HepG2 (cell line): ENCODE data around the gene DSCAML1. TPM values are rescaled to one million over a fixed set of nuclear protein-coding genes. Genes with fewer than 3 reads are reported as not detected.

Source experiments
- AGO1 ChIP-seq: fragments of 200-400 bp; formaldehyde crosslinking; IDR thresholded peaks from 2 replicates; pipeline ENCODE4 v1.6.1; 2017; ENCODE audit warnings: mild to moderate bottlenecking, low read depth, low read length, moderate library complexity; ENCODE audit not compliant: poor library complexity, severe bottlenecking
- AKAP8 ChIP-seq: sonication (generic); formaldehyde crosslinking; IDR thresholded peaks from 2 replicates; pipeline ENCODE4 v1.5.1; 2020; ENCODE audit warnings: mild to moderate bottlenecking, missing genetic modification reagents
- ARNT2 ChIP-seq: sonication (generic); formaldehyde crosslinking; IDR thresholded peaks from 2 replicates; pipeline ENCODE4 v1.8.0; 2022; ENCODE audit warnings: mild to moderate bottlenecking, low read depth, missing genetic modification reagents, moderate library complexity
- EHMT2 ChIP-seq: fragments of 200-600 bp; sonication (generic); IDR thresholded peaks from 2 replicates; pipeline ENCODE4 v1.7.0; 2017; ENCODE audit warnings: antibody characterized with exemption, low read depth, low read length, borderline replicate concordance
- HDAC1 ChIP-seq: sonication (generic); formaldehyde crosslinking; IDR thresholded peaks from 2 replicates; pipeline ENCODE4 v1.5.1; 2020; ENCODE audit warnings: mild to moderate bottlenecking, missing genetic modification reagents
- JUNB ChIP-seq: sonication (generic); formaldehyde crosslinking; IDR thresholded peaks from 2 replicates; pipeline ENCODE4 v1.8.0; 2022; ENCODE audit warnings: missing genetic modification reagents, mild to moderate bottlenecking, borderline replicate concordance
- KLF15 ChIP-seq: sonication (generic); formaldehyde crosslinking; IDR thresholded peaks from 2 replicates; pipeline ENCODE4 v1.8.1; 2023; ENCODE audit warnings: borderline replicate concordance, mild to moderate bottlenecking, inconsistent platforms, missing genetic modification reagents, mixed read lengths
- KLF16 ChIP-seq, 2 experiments: sonication (generic) in 1 of 2; formaldehyde crosslinking in 1 of 2; IDR thresholded peaks; 2 replicates each; pipeline versions ENCODE4 v1.6.1 to v1.8.0; 2016 to 2023; ENCODE audit warnings: missing genetic modification reagents in 2 of 2, missing compliant biosample characterization in 1 of 2
- KLF6 ChIP-seq: IDR thresholded peaks from 2 replicates; pipeline ENCODE4 v1.8.0; 2016; ENCODE audit warnings: missing biosample characterization, missing genetic modification reagents
- MTA3 ChIP-seq: sonication (generic); formaldehyde crosslinking; IDR thresholded peaks from 2 replicates; pipeline ENCODE4 v1.4.0; 2020; ENCODE audit warnings: missing genetic modification reagents
- MTF1 ChIP-seq: sonication (generic); formaldehyde crosslinking; IDR thresholded peaks from 2 replicates; pipeline ENCODE4 v1.5.0; 2020; ENCODE audit warnings: missing genetic modification reagents
- NRL ChIP-seq: sonication (generic); formaldehyde crosslinking; IDR thresholded peaks from 2 replicates; pipeline ENCODE4 v1.5.0; 2020; ENCODE audit warnings: missing genetic modification reagents, mild to moderate bottlenecking, moderate library complexity, borderline replicate concordance
- PAWR ChIP-seq: sonication (generic); formaldehyde crosslinking; IDR thresholded peaks from 2 replicates; pipeline ENCODE4 v1.4.0; 2020; ENCODE audit warnings: missing genetic modification reagents, mild to moderate bottlenecking, borderline replicate concordance
- SIN3A ChIP-seq: IDR thresholded peaks from 2 replicates; pipeline ENCODE4 v1.6.1; 2011; ENCODE audit warnings: low read depth, mild to moderate bottlenecking, control low read depth, low read length, borderline replicate concordance
- TCF7 ChIP-seq: sonication (generic); IDR thresholded peaks from 2 replicates; pipeline ENCODE4 v1.6.1; 2016; ENCODE audit warnings: antibody characterized with exemption, low read depth
- THAP7 ChIP-seq: sonication (generic); formaldehyde crosslinking; IDR thresholded peaks from 2 replicates; pipeline ENCODE4 v1.8.1; 2023; ENCODE audit warnings: mild to moderate bottlenecking, missing genetic modification reagents
- ZKSCAN8 ChIP-seq: IDR thresholded peaks from 2 replicates; pipeline ENCODE4 v1.6.1; 2016; ENCODE audit warnings: borderline replicate concordance, missing genetic modification reagents, missing compliant biosample characterization
- ZNF205 ChIP-seq: IDR thresholded peaks from 2 replicates; pipeline ENCODE4 v1.6.1; 2018; ENCODE audit warnings: missing biosample characterization, missing genetic modification reagents
- ZSCAN21 ChIP-seq: sonication (generic); formaldehyde crosslinking; IDR thresholded peaks from 2 replicates; pipeline ENCODE4 v1.8.0; 2022; ENCODE audit warnings: mild to moderate bottlenecking, missing genetic modification reagents, moderate library complexity, borderline replicate concordance
- polyA plus RNA-seq, 8 experiments: library from polyadenylated mRNA; depleted of rRNA in 3 of 8; stranded (reverse) in 7 of 8; unstranded in 1 of 8; fragments of >200 nt; fragmentation: Illumina TruSeq in 4 of 8; extraction: Trizol in 4 of 8; gene quantifications; 2 replicates each; pipeline versions ENCODE4 v1.2.1 to v1.2.3, GENCODE V29; 2011 to 2016; ENCODE audit warnings: low read depth in 4 of 8, missing spikeins in 1 of 8, mixed read lengths in 1 of 8; ENCODE audit not compliant: insufficient read depth in 1 of 8
- total RNA-seq, 5 experiments: library from RNA; depleted of rRNA; stranded (reverse); fragments of >200 nt; fragmentation: Illumina TruSeq; extraction: Trizol; gene quantifications; 2 replicates each; pipeline ENCODE4 v1.2.3, GENCODE V29; 2016; ENCODE audit warnings: low read depth in 1 of 5
- TF ChIP-seq, protein P1 (sequence below): sonication (generic); IDR thresholded peaks from 2 replicates; pipeline ENCODE4 v1.6.1; 2016; ENCODE audit warnings: low read depth, borderline replicate concordance
- TF ChIP-seq, protein P2 (sequence below): sonication (generic); formaldehyde crosslinking; IDR thresholded peaks from 2 replicates; pipeline ENCODE4 v1.5.1; 2020; ENCODE audit warnings: mild to moderate bottlenecking, missing genetic modification reagents, borderline replicate concordance

The DSCAML1 gene
- total and polyA plus RNA-seq, 2 of the 13 experiments (the other 11 are each of a cell fraction or from before 2014, with no cell fraction given) = 0.29 to 0.40 TPM

- peak; percentile 79 for TF ChIP-seq TCF7
- peak; percentile 79; the same call in 1 of the 2 replicates for TF ChIP-seq HDAC1 (CRISPR knock-in tag)
- no peak for TF ChIP-seq SIN3A
- no peak for TF ChIP-seq PAWR
- TF ChIP-seq NRL = 0 out of 2 replicates have a peak, but pooled peaks have one; percentile 60
- peak; percentile 57; the same call in 1 of the 2 replicates for TF ChIP-seq AKAP8 (CRISPR knock-in tag)
- no peak for TF ChIP-seq EHMT2
- peak; percentile 85; the same call in 1 of the 2 replicates for TF ChIP-seq ZNF205 (CRISPR knock-in tag)
- TF ChIP-seq AGO1 = no peak
- TF ChIP-seq, protein P1, sequence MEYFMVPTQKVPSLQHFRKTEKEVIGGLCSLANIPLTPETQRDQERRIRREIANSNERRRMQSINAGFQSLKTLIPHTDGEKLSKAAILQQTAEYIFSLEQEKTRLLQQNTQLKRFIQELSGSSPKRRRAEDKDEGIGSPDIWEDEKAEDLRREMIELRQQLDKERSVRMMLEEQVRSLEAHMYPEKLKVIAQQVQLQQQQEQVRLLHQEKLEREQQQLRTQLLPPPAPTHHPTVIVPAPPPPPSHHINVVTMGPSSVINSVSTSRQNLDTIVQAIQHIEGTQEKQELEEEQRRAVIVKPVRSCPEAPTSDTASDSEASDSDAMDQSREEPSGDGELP = peak; percentile 28; the same call in 1 of the 2 replicates
- TF ChIP-seq MTF1 (CRISPR knock-in tag) = no peak
- no peak for TF ChIP-seq KLF6 (CRISPR knock-in tag)
- TF ChIP-seq ZKSCAN8 (CRISPR knock-in tag) = no peak; the same call in 1 of the 2 replicates
- TF ChIP-seq, protein P2, sequence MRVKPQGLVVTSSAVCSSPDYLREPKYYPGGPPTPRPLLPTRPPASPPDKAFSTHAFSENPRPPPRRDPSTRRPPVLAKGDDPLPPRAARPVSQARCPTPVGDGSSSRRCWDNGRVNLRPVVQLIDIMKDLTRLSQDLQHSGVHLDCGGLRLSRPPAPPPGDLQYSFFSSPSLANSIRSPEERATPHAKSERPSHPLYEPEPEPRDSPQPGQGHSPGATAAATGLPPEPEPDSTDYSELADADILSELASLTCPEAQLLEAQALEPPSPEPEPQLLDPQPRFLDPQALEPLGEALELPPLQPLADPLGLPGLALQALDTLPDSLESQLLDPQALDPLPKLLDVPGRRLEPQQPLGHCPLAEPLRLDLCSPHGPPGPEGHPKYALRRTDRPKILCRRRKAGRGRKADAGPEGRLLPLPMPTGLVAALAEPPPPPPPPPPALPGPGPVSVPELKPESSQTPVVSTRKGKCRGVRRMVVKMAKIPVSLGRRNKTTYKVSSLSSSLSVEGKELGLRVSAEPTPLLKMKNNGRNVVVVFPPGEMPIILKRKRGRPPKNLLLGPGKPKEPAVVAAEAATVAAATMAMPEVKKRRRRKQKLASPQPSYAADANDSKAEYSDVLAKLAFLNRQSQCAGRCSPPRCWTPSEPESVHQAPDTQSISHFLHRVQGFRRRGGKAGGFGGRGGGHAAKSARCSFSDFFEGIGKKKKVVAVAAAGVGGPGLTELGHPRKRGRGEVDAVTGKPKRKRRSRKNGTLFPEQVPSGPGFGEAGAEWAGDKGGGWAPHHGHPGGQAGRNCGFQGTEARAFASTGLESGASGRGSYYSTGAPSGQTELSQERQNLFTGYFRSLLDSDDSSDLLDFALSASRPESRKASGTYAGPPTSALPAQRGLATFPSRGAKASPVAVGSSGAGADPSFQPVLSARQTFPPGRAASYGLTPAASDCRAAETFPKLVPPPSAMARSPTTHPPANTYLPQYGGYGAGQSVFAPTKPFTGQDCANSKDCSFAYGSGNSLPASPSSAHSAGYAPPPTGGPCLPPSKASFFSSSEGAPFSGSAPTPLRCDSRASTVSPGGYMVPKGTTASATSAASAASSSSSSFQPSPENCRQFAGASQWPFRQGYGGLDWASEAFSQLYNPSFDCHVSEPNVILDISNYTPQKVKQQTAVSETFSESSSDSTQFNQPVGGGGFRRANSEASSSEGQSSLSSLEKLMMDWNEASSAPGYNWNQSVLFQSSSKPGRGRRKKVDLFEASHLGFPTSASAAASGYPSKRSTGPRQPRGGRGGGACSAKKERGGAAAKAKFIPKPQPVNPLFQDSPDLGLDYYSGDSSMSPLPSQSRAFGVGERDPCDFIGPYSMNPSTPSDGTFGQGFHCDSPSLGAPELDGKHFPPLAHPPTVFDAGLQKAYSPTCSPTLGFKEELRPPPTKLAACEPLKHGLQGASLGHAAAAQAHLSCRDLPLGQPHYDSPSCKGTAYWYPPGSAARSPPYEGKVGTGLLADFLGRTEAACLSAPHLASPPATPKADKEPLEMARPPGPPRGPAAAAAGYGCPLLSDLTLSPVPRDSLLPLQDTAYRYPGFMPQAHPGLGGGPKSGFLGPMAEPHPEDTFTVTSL (CRISPR knock-in tag) = peak; percentile 18; the same call in 1 of the 2 replicates
- no peak for TF ChIP-seq MTA3
- TF ChIP-seq ARNT2 = no peak
- peak; percentile 56; the same call in 1 of the 2 replicates for TF ChIP-seq ZSCAN21 (CRISPR knock-in tag)
- TF ChIP-seq KLF15 (CRISPR knock-in tag) = no peak
- TF ChIP-seq KLF16 (CRISPR knock-in tag; IDR thresholded peaks at IDR 0.05) = peak in 1 of 2 experiments; percentile 53; a peak in 1 of 4 replicates
- TF ChIP-seq JUNB (CRISPR knock-in tag) = no peak
- TF ChIP-seq THAP7 (CRISPR knock-in tag) = no peak
These were observed 48.1 kb downstream of the DSCAML1 start (continued) for GRCh38 chr11:117748771-117749540.
